ENCODE data around the gene IL16. TPM values are rescaled to one million over a fixed set of nuclear protein-coding genes. Genes with fewer than 3 reads are reported as not detected.

IL16 gene
- total and polyA plus RNA-seq, 9 of the 15 experiments (the other 6 are each of a cell fraction or from before 2014, with no cell fraction given), result 1.4 to 18.8 (median 10.6) TPM

- Histone ChIP-seq H3K4me3 (no peak overlapping the region), H2AFZ (ENCODE audit: low read depth, low read length) (no peak overlapping the region), H3K9me3 (replicated peaks; ENCODE audit: control insufficient read depth, insufficient read depth, low read depth, low read length) (no peaks in the 10 kb centered on the region), H3K9ac (ENCODE audit: insufficient read depth in 1 of 2, low read depth in 2 of 2, low read length in 2 of 2) (no peak overlapping the region), H3K4me2 (ENCODE audit: insufficient read depth, low read length) (no peak overlapping the region), H3K9me1 (ENCODE audit: control insufficient read depth, insufficient read depth, low read length) (no peaks in the 10 kb centered on the region), H3K79me2 (ENCODE audit: control insufficient read depth, insufficient read depth, low read length) (no peaks in the 10 kb centered on the region), H3K4me1 (replicated peaks in 1 of 2; ENCODE audit: control insufficient read depth in 2 of 2, insufficient read depth in 2 of 2, low read length in 2 of 2) (no peaks in the 10 kb centered on the region), H3K27ac (ENCODE audit: extremely low read depth, low read depth, low read length) (no peak overlapping the region), H4K20me1 (replicated peaks; ENCODE audit: control insufficient read depth, insufficient read depth, low read length) (no peaks in the 10 kb centered on the region), H3K27me3 (ENCODE audit: control insufficient read depth in 2 of 2, insufficient read depth in 2 of 2, low read length in 2 of 2) (no peaks in the 10 kb centered on the region), H3K36me3 (ENCODE audit: control insufficient read depth, insufficient read depth, low read length) (no peaks in the 10 kb centered on the region)
- FAIRE-seq, result no peak
- 7% methylated on average over 3 of the region's 3 CpGs for WGBS (ENCODE audit: insufficient coverage, low coverage, missing lambda C conversion rate)
- no peak for DNase-seq (ENCODE audit: extremely low read depth in 1 of 4, low spot score in 3 of 4)
- POLR2A ChIA-PET, result interaction anchor here (0.7 to 1.2 kb wide), 2 partner anchors 14 to 137 kb away, joined by 3 to 5 read pairs; no protein-coding TSS in a partner anchor
- ATAC-seq, result no peak
- intact Hi-C loops (cut with micrococcal nuclease) (no loop called here), in situ Hi-C loops (cut with MboI) (no loop called here)
- CTCF ChIA-PET (ENCODE audit: low intra/inter-chr PET ratio), result no interaction called here
- TF ChIP-seq HMG20A (CRISPR knock-in tag; conservative IDR thresholded peaks at IDR 0.05) (no peak), SMARCC2 (IDR thresholded peaks at IDR 0.05; ENCODE audit: low read depth) (no peak), KHSRP (IDR thresholded peaks at IDR 0.05) (no peak), ZNF696 (CRISPR knock-in tag; conservative IDR thresholded peaks at IDR 0.05) (no peak), CREM (IDR thresholded peaks at IDR 0.05; ENCODE audit: low read depth) (no peak), SIRT6 (IDR thresholded peaks at IDR 0.05; ENCODE audit: low read depth, low read length) (no peak), XRCC3 (IDR thresholded peaks at IDR 0.05) (no peak), ZNF408 (CRISPR knock-in tag; IDR thresholded peaks at IDR 0.05; ENCODE audit: low read depth) (no peak)
- TF ChIP-seq, protein P1, sequence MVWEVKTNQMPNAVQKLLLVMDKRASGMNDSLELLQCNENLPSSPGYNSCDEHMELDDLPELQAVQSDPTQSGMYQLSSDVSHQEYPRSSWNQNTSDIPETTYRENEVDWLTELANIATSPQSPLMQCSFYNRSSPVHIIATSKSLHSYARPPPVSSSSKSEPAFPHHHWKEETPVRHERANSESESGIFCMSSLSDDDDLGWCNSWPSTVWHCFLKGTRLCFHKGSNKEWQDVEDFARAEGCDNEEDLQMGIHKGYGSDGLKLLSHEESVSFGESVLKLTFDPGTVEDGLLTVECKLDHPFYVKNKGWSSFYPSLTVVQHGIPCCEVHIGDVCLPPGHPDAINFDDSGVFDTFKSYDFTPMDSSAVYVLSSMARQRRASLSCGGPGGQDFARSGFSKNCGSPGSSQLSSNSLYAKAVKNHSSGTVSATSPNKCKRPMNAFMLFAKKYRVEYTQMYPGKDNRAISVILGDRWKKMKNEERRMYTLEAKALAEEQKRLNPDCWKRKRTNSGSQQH (CRISPR knock-in tag; IDR thresholded peaks at IDR 0.05), result no peak
- TF ChIP-seq, protein P2, sequence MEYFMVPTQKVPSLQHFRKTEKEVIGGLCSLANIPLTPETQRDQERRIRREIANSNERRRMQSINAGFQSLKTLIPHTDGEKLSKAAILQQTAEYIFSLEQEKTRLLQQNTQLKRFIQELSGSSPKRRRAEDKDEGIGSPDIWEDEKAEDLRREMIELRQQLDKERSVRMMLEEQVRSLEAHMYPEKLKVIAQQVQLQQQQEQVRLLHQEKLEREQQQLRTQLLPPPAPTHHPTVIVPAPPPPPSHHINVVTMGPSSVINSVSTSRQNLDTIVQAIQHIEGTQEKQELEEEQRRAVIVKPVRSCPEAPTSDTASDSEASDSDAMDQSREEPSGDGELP (CRISPR knock-in tag; IDR thresholded peaks at IDR 0.05; ENCODE audit: borderline replicate concordance), result no peak
- no TSS peak for BruUV-seq (replicated peaks)
These were observed 32.9 kb downstream of the IL16 start for GRCh38 chr15:81229586-81229985.
